ENCODE results near the gene MAPKAPK3. TPM values are rescaled to one million over a fixed set of nuclear protein-coding genes. Genes with fewer than 3 reads are reported as not detected.

Gene MAPKAPK3
- total RNA-seq, 4 donors from 2014 or later, result 20.8 to 31.3 (median 27.2) TPM

GRCh38 chr3:50696276-50696675 is 79.3 kb downstream of the MAPKAPK3 start:
- Histone ChIP-seq H3K27ac (replicated peaks in 1 of 4) (no peak overlapping the region), H3K9me3 (peaks cover 0 to 9% (median 0%) of the 10 kb centered on the region in 4 donors), H3K4me1 (no peaks in the 10 kb centered on the region), H3K27me3 (no peaks in the 10 kb centered on the region), H3K36me3 (no peaks in the 10 kb centered on the region), H3K4me3 (no peak overlapping the region)
- TF ChIP-seq CTCF (IDR thresholded peaks at IDR 0.05) (no peak), POLR2AphosphoS5 (IDR thresholded peaks at IDR 0.05) (no peak), EP300 (IDR thresholded peaks at IDR 0.05) (no peak), POLR2A (IDR thresholded peaks at IDR 0.05; ENCODE audit: low read depth) (no peak)
- DNase-seq (ENCODE audit: extremely low spot score), result no peak
- intact Hi-C loops (cut with DNase I), result no loop called here
- WGBS, result 88% methylated on average over 3 of the region's 3 CpGs

DNA sequence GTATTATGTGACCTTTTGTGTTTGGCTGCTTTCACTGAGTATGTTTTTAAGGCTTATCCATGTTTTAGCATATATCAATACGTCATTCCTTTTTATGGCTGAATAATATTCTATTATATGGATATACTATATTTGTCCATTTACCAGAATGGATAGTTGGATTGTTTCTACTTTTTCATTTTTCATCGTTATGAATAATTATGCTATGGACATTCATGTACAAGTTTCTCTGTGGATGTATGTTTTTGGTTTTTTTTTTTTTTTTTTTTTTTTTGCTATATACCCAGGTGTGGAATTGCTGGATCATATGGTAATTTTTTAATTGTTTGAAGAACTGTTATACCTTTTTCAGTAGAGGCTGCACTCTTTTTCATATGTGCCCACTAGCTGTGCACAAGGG is 81.3 kb downstream of the MAPKAPK3 start:
- TF ChIP-seq POLR2A (IDR thresholded peaks at IDR 0.05; ENCODE audit: low read depth), result no peak
- TF ChIP-seq EP300 (IDR thresholded peaks at IDR 0.05), result no peak
- TF ChIP-seq POLR2AphosphoS5 (IDR thresholded peaks at IDR 0.05), result no peak
- no peak for TF ChIP-seq CTCF (IDR thresholded peaks at IDR 0.05)
- intact Hi-C loops (cut with DNase I), result no loop called here
- no peak overlapping the region for H3K4me3 ChIP-seq
- no peak for DNase-seq (ENCODE audit: extremely low spot score)
- H3K27me3 ChIP-seq, result no peaks in the 10 kb centered on the region
- peaks cover 0 to 9% (median 0%) of the 10 kb centered on the region in 4 donors for H3K9me3 ChIP-seq
- H3K27ac ChIP-seq (replicated peaks in 1 of 4), result no peak overlapping the region
- 95% methylated on average over 2 of the region's 2 CpGs for WGBS
- no peaks in the 10 kb centered on the region for H3K4me1 ChIP-seq
- H3K36me3 ChIP-seq, result no peaks in the 10 kb centered on the region

Small RNAs within 50 kb of the gene (small RNA-seq; reads per million reads assigned to genes)
- 0.08 to 1.0 (median 0.74) reads per million in 3 donors for gene MIR4787
- gene PPIAP69, result 0 reads per million in 3 donors

Other genes starting within 250 kb of the MAPKAPK3 start
- gene CACNA2D2, start 113.5 kb upstream of the MAPKAPK3 start, total RNA-seq, result 1 to 10 TPM in 2 of 4 donors, under 1 TPM in 2; 0.84 to 2.8 (median 1.1) TPM
- gene C3orf18, start 49.4 kb upstream of the MAPKAPK3 start, total RNA-seq, result 10 to 100 TPM; 13.6 to 23.8 (median 18.9) TPM
- gene HEMK1, start 47.6 kb upstream of the MAPKAPK3 start, total RNA-seq, result 10 to 100 TPM in 1 of 4 donors, 1 to 10 TPM in 3; 4.6 to 10.6 (median 6.3) TPM
- 10 to 100 TPM in 1 of 4 donors, 1 to 10 TPM in 3; 1.7 to 26.7 (median 4.4) TPM for gene CISH, start 5.4 kb upstream of the MAPKAPK3 start, total RNA-seq
- 10 to 100 TPM in 1 of 4 donors, 1 to 10 TPM in 3; 5.4 to 10.6 (median 7.2) TPM for gene DOCK3, start 57.8 kb downstream of the MAPKAPK3 start, total RNA-seq

Data from esophagus muscularis mucosa (tissue), 4 donors.